ENCODE data around the gene FNDC3B. TPM values are rescaled to one million over a fixed set of nuclear protein-coding genes. Genes with fewer than 3 reads are reported as not detected.

FNDC3B gene
- total and polyA plus RNA-seq, 9 of the 15 experiments (the other 6 are each of a cell fraction or from before 2014, with no cell fraction given): 7.0 to 35.8 (median 16.2) TPM

GRCh38 chr3:172253200-172253599, 213.8 kb downstream of the FNDC3B start (continued):
- no peak for TF ChIP-seq ETV1 (tag; conservative IDR thresholded peaks at IDR 0.05; ENCODE audit: low read depth)

- ATAC-seq: no peak
- 100% methylated on average over 1 of the region's 1 CpG for WGBS (ENCODE audit: insufficient coverage, low coverage, missing lambda C conversion rate)
- POLR2A ChIA-PET: no interaction called here
- Histone ChIP-seq H2AFZ (ENCODE audit: low read depth, low read length) (no peak overlapping the region), H3K4me1 (replicated peaks in 1 of 2; ENCODE audit: control insufficient read depth in 2 of 2, insufficient read depth in 2 of 2, low read length in 2 of 2) (no peaks in the 10 kb centered on the region; a peak in 1 of 5 replicates), H3K4me2 (ENCODE audit: insufficient read depth, low read length) (no peak overlapping the region), H3K4me3 (no peak overlapping the region), H3K9me1 (ENCODE audit: control insufficient read depth, insufficient read depth, low read length) (no peaks in the 10 kb centered on the region), H4K20me1 (replicated peaks; ENCODE audit: control insufficient read depth, insufficient read depth, low read length) (no peaks in the 10 kb centered on the region), H3K79me2 (ENCODE audit: control insufficient read depth, insufficient read depth, low read length) (no peaks in the 10 kb centered on the region), H3K27me3 (ENCODE audit: control insufficient read depth in 2 of 2, insufficient read depth in 2 of 2, low read length in 2 of 2) (no peaks in the 10 kb centered on the region), H3K27ac (ENCODE audit: extremely low read depth, low read depth, low read length) (no peak overlapping the region), H3K36me3 (ENCODE audit: control insufficient read depth, insufficient read depth, low read length) (peaks cover 48% of the 10 kb centered on the region), H3K9me3 (replicated peaks; ENCODE audit: control insufficient read depth, insufficient read depth, low read depth, low read length) (no peaks in the 10 kb centered on the region), H3K9ac (ENCODE audit: insufficient read depth in 1 of 2, low read depth in 2 of 2, low read length in 2 of 2) (no peak overlapping the region)
- FAIRE-seq: no peak
- intact Hi-C loops (cut with micrococcal nuclease) (no loop called here), in situ Hi-C loops (cut with MboI) (no loop called here)
- CTCF ChIA-PET (ENCODE audit: low intra/inter-chr PET ratio): no interaction called here
- DNase-seq (ENCODE audit: extremely low read depth in 1 of 4, low spot score in 3 of 4): no peak
- BruUV-seq (replicated peaks): no TSS peak
- TF ChIP-seq ELF1 (tag; IDR thresholded peaks at IDR 0.05) (no peak), SP1 (CRISPR knock-in tag; IDR thresholded peaks at IDR 0.05) (no peak), TAF15 (IDR thresholded peaks at IDR 0.05; ENCODE audit: low read depth, low read length) (no peak), ZBTB5 (IDR thresholded peaks at IDR 0.05) (no peak), CHD7 (IDR thresholded peaks at IDR 0.05; ENCODE audit: low read depth, low read length) (no peak), ZNF668 (CRISPR knock-in tag; IDR thresholded peaks at IDR 0.05) (no peak), MTA2 (IDR thresholded peaks at IDR 0.05; ENCODE audit: low read depth) (no peak), ZBED1 (IDR thresholded peaks at IDR 0.05) (no peak)
These were observed 215.2 kb downstream of the FNDC3B start for GRCh38 chr3:172254542-172254941.
